Endothelial cell of umbilical vein (primary cell): ENCODE results near the gene PRXL2B. TPM values are rescaled to one million over a fixed set of nuclear protein-coding genes. Genes with fewer than 3 reads are reported as not detected.

Experiments used
- BruUV-seq: library from RNA; stranded (reverse); fragments of 400-500 nt; replicated peaks from 2 replicates; lab custom pipeline; 2021; lab: Mats Ljungman, UMichigan
- CTCF ChIA-PET: fragments of 300-600, 350-600 bp; sonication (Branson Sonifier 250); formaldehyde crosslinking; loops from one replicate; lab custom pipeline; 2021; ENCODE audit warnings: antibody characterized with exemption, inconsistent platforms; lab: Charles Lee
- POLR2A ChIA-PET: fragments of 300-600, 350-600 bp; sonication (Branson Sonifier 250); formaldehyde crosslinking; loops from one replicate; lab custom pipeline; 2021; ENCODE audit warnings: antibody characterized with exemption, inconsistent platforms; lab: Charles Lee
- DNase-seq: peaks from one replicate; pipeline ENCODE4 v3.0.0-alpha.2; 2011; ENCODE audit warnings: low read depth, low spot score
- FAIRE-seq: peaks from 2 replicates; lab custom pipeline; 2011; peaks lifted over from hg19 to GRCh38; lab: Jason Lieb, UNC
- H2AFZ ChIP-seq: 2 replicates; pipeline ENCODE4 v1.6.0; 2012; ENCODE audit warnings: low read depth, low read length, control low read depth, inconsistent platforms
- H3K27ac ChIP-seq: 2 replicates; pipeline ENCODE4 v1.5.1; 2011; ENCODE audit warnings: low read depth, mild to moderate bottlenecking, control low read depth, low read length, moderate library complexity; ENCODE audit not compliant: insufficient read depth
- H3K27me3 ChIP-seq, 2 experiments: 2 replicates each; pipeline versions ENCODE4 v1.6.0 to v1.6.1; 2011; ENCODE audit warnings: low read length in 2 of 2, mixed read lengths in 1 of 2; ENCODE audit not compliant: control insufficient read depth in 2 of 2, insufficient read depth in 2 of 2
- H3K36me3 ChIP-seq, 2 experiments: 2 replicates in 1 of 2; 3 replicates in 1 of 2; pipeline ENCODE4 v1.5.1; 2011; ENCODE audit warnings: low read length in 2 of 2, mild to moderate bottlenecking in 1 of 2, moderate library complexity in 1 of 2; ENCODE audit not compliant: control insufficient read depth in 2 of 2, insufficient read depth in 2 of 2; ENCODE audit errors: extremely low read depth in 1 of 2
- H3K4me1 ChIP-seq: 3 replicates; pipeline ENCODE4 v1.5.1; 2011; ENCODE audit warnings: mild to moderate bottlenecking, low read length; ENCODE audit not compliant: control insufficient read depth, insufficient read depth; ENCODE audit errors: extremely low read depth
- H3K4me2 ChIP-seq: 2 replicates; pipeline ENCODE4 v1.6.1; 2011; ENCODE audit warnings: low read length, control low read depth, mixed read lengths; ENCODE audit not compliant: insufficient read depth
- H3K4me3 ChIP-seq, 3 experiments: fragments of 200-600 bp in 1 of 3; sonication (generic), shearing (Covaris generic) in 1 of 3; replicated peaks in 1 of 3; 2 replicates each; pipeline ENCODE4 v1.5.1; 2011 to 2016; ENCODE audit warnings: control low read depth in 3 of 3, low read length in 3 of 3, mild to moderate bottlenecking in 2 of 3, inconsistent platforms in 1 of 3, low read depth in 1 of 3, moderate library complexity in 1 of 3; ENCODE audit not compliant: insufficient read depth in 1 of 3
- H3K79me2 ChIP-seq: 2 replicates; pipeline ENCODE4 v1.6.0; 2012; ENCODE audit warnings: low read length, inconsistent platforms; ENCODE audit not compliant: control insufficient read depth, insufficient read depth
- H3K9ac ChIP-seq: replicated peaks from 2 replicates; pipeline ENCODE3; 2011; ENCODE audit warnings: low read length, control low read depth; ENCODE audit not compliant: insufficient read depth; ENCODE audit errors: extremely low read depth
- H3K9me1 ChIP-seq: replicated peaks from 3 replicates; pipeline ENCODE4 v1.6.0; 2011; ENCODE audit warnings: mild to moderate bottlenecking, low read length; ENCODE audit not compliant: control insufficient read depth, insufficient read depth; ENCODE audit errors: extremely low read depth
- H3K9me3 ChIP-seq: replicated peaks from 2 replicates; pipeline ENCODE4 v1.5.1; 2012; ENCODE audit warnings: low read length, inconsistent platforms; ENCODE audit not compliant: control insufficient read depth, insufficient read depth
- H4K20me1 ChIP-seq: replicated peaks from 2 replicates; pipeline ENCODE3; 2011; ENCODE audit warnings: mild to moderate bottlenecking, low read length; ENCODE audit not compliant: control insufficient read depth, insufficient read depth; ENCODE audit errors: extremely low read depth
- CTCF ChIP-seq, 2 donors: IDR thresholded peaks; 1 replicate in 1 of 2; 2 replicates in 1 of 2; pipeline ENCODE4 v1.5.1; 2011; ENCODE audit warnings: low read length in 2 of 2, mild to moderate bottlenecking in 2 of 2, moderate library complexity in 2 of 2, control low read depth in 1 of 2, inconsistent platforms in 1 of 2, low read depth in 1 of 2; ENCODE audit not compliant: insufficient read depth in 1 of 2; ENCODE audit errors: extremely low read depth in 1 of 2
- EZH2 ChIP-seq: IDR thresholded peaks from 2 replicates; pipeline ENCODE4 v1.6.1; 2012; ENCODE audit warnings: borderline replicate concordance, low read depth, mild to moderate bottlenecking, moderate library complexity, low read length, inconsistent platforms; ENCODE audit not compliant: severe bottlenecking
- FOS ChIP-seq: IDR thresholded peaks from 2 replicates; pipeline ENCODE4 v1.6.1; 2011; ENCODE audit warnings: mild to moderate bottlenecking, low read length, moderate library complexity, borderline replicate concordance; ENCODE audit not compliant: insufficient read depth
- GATA2 ChIP-seq: IDR thresholded peaks from 2 replicates; pipeline ENCODE4 v1.7.0; 2011; ENCODE audit warnings: low read depth, mild to moderate bottlenecking, moderate library complexity, mixed read lengths, low read length; ENCODE audit not compliant: insufficient read length, insufficient read depth
- JUN ChIP-seq: IDR thresholded peaks from 2 replicates; pipeline ENCODE4 v1.6.1; 2011; ENCODE audit warnings: borderline replicate concordance, low read depth; ENCODE audit not compliant: insufficient read length, insufficient read depth
- MAX ChIP-seq: IDR thresholded peaks from 2 replicates; pipeline ENCODE4 v1.6.1; 2011; ENCODE audit not compliant: insufficient read depth, insufficient read length
- MYC ChIP-seq: IDR thresholded peaks from one replicate; pipeline ENCODE4 v1.6.1; 2011; ENCODE audit warnings: mild to moderate bottlenecking, low read depth, low read length
- POLR2A ChIP-seq: IDR thresholded peaks from 2 replicates; pipeline ENCODE4 v1.6.1; 2012; ENCODE audit warnings: low read depth, mild to moderate bottlenecking, control low read depth, low read length
- POLR2AphosphoS5 ChIP-seq: IDR thresholded peaks from 2 replicates; pipeline ENCODE4 v1.6.1; 2012; ENCODE audit warnings: low read depth, mild to moderate bottlenecking, control low read depth, low read length, moderate library complexity; ENCODE audit not compliant: insufficient read depth
- dilution Hi-C: fragments of 300-500 bp; cut with MboI; formaldehyde crosslinking; loops from one replicate; pipeline ENCODE4 v1.15.0; 2019; ENCODE audit warnings: low sequenced_read_pairs; ENCODE audit not compliant: extremely low pct_ligation_motif_present
- intact Hi-C: fragments of 100-400 bp; cut with micrococcal nuclease; formaldehyde crosslinking; loops from one replicate; pipeline ENCODE4 v1.10.0; 2022
- polyA plus RNA-seq, 4 experiments: library from polyadenylated mRNA; depleted of rRNA in 3 of 4; stranded (reverse) in 3 of 4; unstranded in 1 of 4; fragments of >200 nt; gene quantifications; 2 replicates each; pipeline versions ENCODE4 v1.2.1 to v1.2.3, GENCODE V29; 2011 to 2012; ENCODE audit warnings: missing spikeins in 1 of 4
- total RNA-seq: library from RNA; stranded (reverse); gene quantifications from 2 replicates; pipeline ENCODE4 v1.2.3, GENCODE V29; 2021

Gene PRXL2B
- total and polyA plus RNA-seq, 2 donors (not counting 3 experiments of a cell fraction or from before 2014, with no cell fraction given): 29.6 to 55.8 TPM

- Histone ChIP-seq H3K36me3 (peaks cover 3% of the 10 kb centered on the region in 2 experiments), H4K20me1 (no peaks in the 10 kb centered on the region), H3K9me3 (no peaks in the 10 kb centered on the region), H2AFZ (peak overlapping the region; percentile 34), H3K4me2 (peak overlapping the region; percentile 86), H3K4me1 (peaks cover 21% of the 10 kb centered on the region), H3K27me3 (no peaks in the 10 kb centered on the region), H3K4me3 (peak overlapping the region; percentile 56 to 73 (median 61)), H3K9me1 (no peaks in the 10 kb centered on the region), H3K9ac (peak overlapping the region; percentile 73), H3K27ac (peak overlapping the region; percentile 75), H3K79me2 (peaks cover 5% of the 10 kb centered on the region)
- dilution Hi-C loops (no loop called here), intact Hi-C loops (loop anchor here (1.0 to 5.0 kb wide), 7 partner anchors 30 to 1315 kb away; partner anchors contain the start of genes C1orf174 and PANK4)
- no peak for TF ChIP-seq JUN
- peak; percentile 60 for TF ChIP-seq POLR2A
- no peak for TF ChIP-seq GATA2
- TF ChIP-seq MAX: no peak
- no peak for TF ChIP-seq CTCF (IDR thresholded peaks at IDR 0.05; ENCODE audit: extremely low read depth in 1 of 2, insufficient read depth in 1 of 2, low read depth in 1 of 2, low read length in 2 of 2)
- TF ChIP-seq POLR2AphosphoS5: peak; percentile 64
- TF ChIP-seq MYC: no peak
- TF ChIP-seq FOS: no peak
- TF ChIP-seq EZH2: no peak
- FAIRE-seq (peak; percentile 89), DNase-seq (peak; percentile 54)
- POLR2A ChIA-PET: interaction anchor here (1.4 kb wide), 1 partner anchor 29 kb away, joined by 3 read pairs; the partner anchor contains the start of gene TNFRSF14
- CTCF ChIA-PET: interaction anchor here (0.7 to 3.1 kb wide), 9 partner anchors 24 to 839 kb away, joined by 3 to 14 read pairs (median 3); partner anchors contain the start of genes PANK4 and TNFRSF14
- TSS peak; percentile 84 for BruUV-seq
Measured at GRCh38 chr1:2585318-2586092, 1.1 kb upstream of the PRXL2B start.
